ENCODE measurements around the gene ARHGAP29. TPM values are rescaled to one million over a fixed set of nuclear protein-coding genes. Genes with fewer than 3 reads are reported as not detected.

Gene ARHGAP29
- total and polyA plus RNA-seq, 10 of the 15 experiments (the other 5 are each of a cell fraction or from before 2014, with no cell fraction given) = under 0.01 to 0.43 (median 0.10) TPM; not detected in 4

- no peaks in the 10 kb centered on the region; the same call in 2 of the 3 replicates for H3K9me3 ChIP-seq (replicated peaks; ENCODE audit: control insufficient read depth, insufficient read depth, low read length)
- no TSS peak for BruUV-seq (replicated peaks)
- no peak overlapping the region for H3K4me2 ChIP-seq (ENCODE audit: control insufficient read depth, insufficient read depth)
- TF ChIP-seq WRNIP1 (IDR thresholded peaks at IDR 0.05; ENCODE audit: borderline replicate concordance, low read depth, low read length) = no peak
- TF ChIP-seq PAX5 (IDR thresholded peaks at IDR 0.05; ENCODE audit: borderline replicate concordance, low read depth, low read length) = no peak
- no peak for TF ChIP-seq IRF5 (IDR thresholded peaks at IDR 0.05; ENCODE audit: borderline replicate concordance)
- no peak for TF ChIP-seq CTCF (IDR thresholded peaks at IDR 0.05 in 2 of 3, conservative IDR thresholded peaks at IDR 0.05 in 1 of 3; ENCODE audit: control insufficient read depth in 2 of 3, extremely low read depth in 1 of 3, insufficient read depth in 1 of 3, low read depth in 3 of 3, low read length in 3 of 3)
- no peak for TF ChIP-seq YY1 (IDR thresholded peaks at IDR 0.05; ENCODE audit: low read depth, low read length)
- no peak for TF ChIP-seq KDM1A (IDR thresholded peaks at IDR 0.05; ENCODE audit: borderline replicate concordance)
- CTCF ChIA-PET = interaction anchor here (0.7 to 1.5 kb wide), 2 partner anchors 77 to 126 kb away, joined by 3 read pairs; no protein-coding TSS in a partner anchor
- H3K27me3 ChIP-seq (replicated peaks in 1 of 2; ENCODE audit: control insufficient read depth in 2 of 2, insufficient read depth in 2 of 2, low read length in 1 of 2) = no peaks in the 10 kb centered on the region
- no peak overlapping the region for H3K4me3 ChIP-seq
- H4K20me1 ChIP-seq (ENCODE audit: control insufficient read depth, insufficient read depth) = no peaks in the 10 kb centered on the region
- no peak for DNase-seq (ENCODE audit: low read depth, low spot score)
- H3K27ac ChIP-seq (ENCODE audit: control insufficient read depth, insufficient read depth) = no peak overlapping the region
- H2AFZ ChIP-seq (ENCODE audit: control insufficient read depth, low read depth, low read length) = no peak overlapping the region
- no peaks in the 10 kb centered on the region for H3K36me3 ChIP-seq (ENCODE audit: control insufficient read depth in 2 of 2, insufficient read depth in 2 of 2, low read length in 1 of 2)
- in situ Hi-C loops (cut with MboI) = no loop called here
- intact Hi-C loops (cut with micrococcal nuclease; ENCODE audit: unreplicated experiment) = no loop called here
- H3K4me1 ChIP-seq (ENCODE audit: control insufficient read depth, insufficient read depth, low read length) = no peaks in the 10 kb centered on the region
- SMC1A ChIA-PET (ENCODE audit: uncharacterized antibody, unreplicated experiment) = no interaction called here
- POLR2A ChIA-PET = no interaction called here
- ATAC-seq = no peak
- H3K9ac ChIP-seq (ENCODE audit: control insufficient read depth, insufficient read depth, low read length) = no peak overlapping the region
- no peaks in the 10 kb centered on the region for H3K79me2 ChIP-seq (ENCODE audit: control insufficient read depth, insufficient read depth, low read length)
- RAD21 ChIA-PET (ENCODE audit: unreplicated experiment) = no interaction called here
- FAIRE-seq = no peak
These were observed 21.5 kb upstream of the ARHGAP29 start for GRCh38 chr1:94258873-94259331.

All from GM12878 (cell line).